ENCODE data around the gene ENTREP1.

- no peak for TF ChIP-seq CTCF (IDR thresholded peaks at IDR 0.05)
- no peak for TF ChIP-seq POLR2A (IDR thresholded peaks at IDR 0.05)
Measured at GRCh38 chr9:69377291-69377690, 52.3 kb downstream of the ENTREP1 start.

All from body of pancreas (tissue), 4 donors.